GM13977 (cell line): Measurements from ENCODE around the gene TXK.

Experiments
- DNase-seq: peaks from one replicate; pipeline ENCODE4 v3.0.0; 2012; ENCODE audit warnings: low spot score
- in situ Hi-C: fragments of 300-500 bp; cut with MboI; formaldehyde crosslinking; loops from one replicate; pipeline ENCODE4 v1.12.0; 2022; ENCODE audit warnings: low sequenced_read_pairs, low pct_unique_long_range_greater_than_20kb, mixed read lengths, inconsistent platforms; ENCODE audit not compliant: unreplicated experiment
- TF ChIP-seq, protein P1 (sequence below): IDR thresholded peaks from 2 replicates; pipeline ENCODE4 v1.5.1; 2012; ENCODE audit warnings: mild to moderate bottlenecking, control low read depth; ENCODE audit not compliant: insufficient read depth; ENCODE audit errors: extremely low read depth, missing control alignments

TXK gene

DNA sequence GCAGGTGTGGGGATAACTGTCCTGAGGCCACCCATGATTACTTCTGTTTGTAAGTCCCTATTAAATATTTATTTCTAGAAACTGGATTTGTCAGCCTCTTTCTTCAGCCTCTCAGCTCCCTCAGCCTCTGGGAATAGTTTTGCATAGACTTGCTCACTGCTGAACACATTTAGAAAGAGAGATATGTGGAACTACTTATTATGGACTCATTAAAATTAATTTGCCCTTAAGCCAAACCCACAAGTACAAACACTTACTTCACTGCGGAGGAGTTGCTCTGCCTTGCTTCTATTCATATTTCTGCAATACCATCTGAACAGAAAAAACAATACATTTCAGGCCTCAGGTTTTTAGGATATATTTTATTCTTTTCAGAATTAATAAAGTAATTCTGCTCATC lies 22.4 kb upstream of the TXK start:
- in situ Hi-C loops: no loop called here
- TF ChIP-seq, protein P1, sequence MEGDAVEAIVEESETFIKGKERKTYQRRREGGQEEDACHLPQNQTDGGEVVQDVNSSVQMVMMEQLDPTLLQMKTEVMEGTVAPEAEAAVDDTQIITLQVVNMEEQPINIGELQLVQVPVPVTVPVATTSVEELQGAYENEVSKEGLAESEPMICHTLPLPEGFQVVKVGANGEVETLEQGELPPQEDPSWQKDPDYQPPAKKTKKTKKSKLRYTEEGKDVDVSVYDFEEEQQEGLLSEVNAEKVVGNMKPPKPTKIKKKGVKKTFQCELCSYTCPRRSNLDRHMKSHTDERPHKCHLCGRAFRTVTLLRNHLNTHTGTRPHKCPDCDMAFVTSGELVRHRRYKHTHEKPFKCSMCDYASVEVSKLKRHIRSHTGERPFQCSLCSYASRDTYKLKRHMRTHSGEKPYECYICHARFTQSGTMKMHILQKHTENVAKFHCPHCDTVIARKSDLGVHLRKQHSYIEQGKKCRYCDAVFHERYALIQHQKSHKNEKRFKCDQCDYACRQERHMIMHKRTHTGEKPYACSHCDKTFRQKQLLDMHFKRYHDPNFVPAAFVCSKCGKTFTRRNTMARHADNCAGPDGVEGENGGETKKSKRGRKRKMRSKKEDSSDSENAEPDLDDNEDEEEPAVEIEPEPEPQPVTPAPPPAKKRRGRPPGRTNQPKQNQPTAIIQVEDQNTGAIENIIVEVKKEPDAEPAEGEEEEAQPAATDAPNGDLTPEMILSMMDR: no peak
- no peak for DNase-seq

DNA sequence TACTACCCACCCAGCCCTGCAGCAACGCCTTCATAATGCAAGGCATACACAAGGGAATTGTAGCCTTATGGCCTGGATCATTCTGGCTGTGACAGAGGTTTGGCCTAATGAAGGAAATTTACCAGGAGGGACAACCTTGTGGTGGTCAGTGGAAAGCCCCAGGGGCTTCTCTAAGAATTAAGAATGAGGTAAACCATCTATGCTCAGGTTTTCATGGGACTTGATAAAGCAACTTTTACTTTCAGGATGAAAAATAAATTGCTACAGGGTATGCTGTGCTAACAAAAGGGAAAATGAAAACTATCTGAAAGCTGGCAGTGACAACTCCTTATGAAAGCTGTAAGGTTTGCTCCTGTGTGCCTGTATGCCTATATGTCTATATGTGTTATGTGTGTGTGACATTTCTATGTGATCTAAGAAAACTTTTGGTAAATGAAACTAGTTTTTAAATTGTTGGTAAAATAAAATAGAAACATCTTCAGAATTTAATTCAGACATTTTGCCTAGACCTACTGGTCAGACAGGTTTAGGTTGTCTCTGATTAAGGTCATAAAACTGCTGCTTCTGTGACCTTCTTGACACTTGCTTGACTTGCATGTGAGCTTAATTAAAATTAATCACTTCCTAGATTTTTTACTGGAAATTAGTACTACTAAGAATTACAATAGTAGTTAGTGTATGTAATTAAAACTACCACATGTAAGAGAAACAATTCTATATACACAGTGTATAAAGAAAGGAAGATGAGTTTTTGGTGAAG lies 19.9 kb upstream of the TXK start:
- peak; percentile 9 for DNase-seq
- TF ChIP-seq, protein P1: no peak
- in situ Hi-C loops: no loop called here

DNA sequence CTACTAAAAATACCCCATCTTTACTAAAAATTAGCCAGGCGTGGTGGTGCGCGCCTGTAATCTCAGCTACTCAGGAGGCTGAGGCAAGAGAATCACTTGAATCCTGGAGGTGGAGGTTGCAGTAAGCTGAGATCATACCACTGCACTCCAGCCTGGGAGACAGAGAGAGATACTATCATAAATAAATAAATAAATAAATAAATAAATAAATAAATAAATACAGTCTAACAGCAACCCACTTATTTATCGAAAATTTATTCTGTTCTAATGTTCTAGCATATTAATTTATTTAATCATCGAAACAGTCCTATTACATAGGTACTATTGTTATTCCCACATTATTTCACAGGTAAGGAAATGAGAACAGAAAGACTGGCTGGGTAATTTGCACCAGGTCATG lies 18.2 kb upstream of the TXK start:
- TF ChIP-seq, protein P1: no peak
- no peak for DNase-seq
- in situ Hi-C loops: no loop called here

DNA sequence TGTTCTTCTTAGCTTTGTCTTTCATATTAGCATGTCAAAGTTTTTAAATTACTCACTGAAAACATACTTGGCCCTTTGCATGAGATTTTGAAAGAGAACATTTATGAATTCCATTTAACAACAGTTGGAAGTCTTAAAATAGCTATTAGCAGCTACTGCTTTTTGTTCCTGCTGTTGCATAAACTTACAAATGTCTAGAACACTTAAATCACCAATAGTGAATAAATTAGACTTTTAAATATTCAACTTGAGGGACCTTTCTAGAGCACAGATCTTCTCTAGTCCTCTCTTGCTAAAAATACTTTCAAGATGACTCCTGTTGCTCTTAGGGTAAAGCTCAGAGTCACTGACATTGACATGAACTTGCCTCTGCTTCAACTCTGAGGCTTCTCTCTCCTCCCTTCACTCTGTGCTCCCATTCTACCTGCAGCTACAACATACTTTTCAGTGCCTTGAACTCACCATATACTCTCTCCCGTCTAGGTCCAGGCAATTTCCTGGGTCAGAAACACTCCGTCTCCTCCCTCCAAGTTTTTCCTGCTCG lies 15.8 kb upstream of the TXK start:
- in situ Hi-C loops: loop anchor here (10.0 to 25.0 kb wide), 2 partner anchors 125 to 387 kb away; no protein-coding TSS in a partner anchor
- TF ChIP-seq, protein P1: no peak
- DNase-seq: no peak

DNA sequence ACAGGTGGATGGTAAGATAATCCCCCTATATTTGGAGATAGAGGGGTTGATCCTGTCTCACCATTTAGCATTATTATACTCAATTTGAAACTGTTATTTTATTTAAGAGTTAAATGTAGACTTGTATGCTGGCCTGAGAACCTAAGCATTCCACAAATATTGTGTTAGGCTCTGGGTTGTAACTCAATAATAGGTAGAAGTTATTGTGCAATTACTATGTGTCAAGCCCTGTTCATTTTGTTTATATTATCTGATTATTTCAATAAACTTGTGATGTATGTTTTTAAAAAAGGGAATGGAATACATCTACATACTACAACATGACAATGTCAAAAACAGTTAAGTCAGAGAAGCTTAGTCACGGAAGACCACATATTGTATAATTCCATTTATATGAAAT lies 13.6 kb upstream of the TXK start:
- in situ Hi-C loops: loop anchor here (10.0 to 25.0 kb wide), 2 partner anchors 127 to 390 kb away; no protein-coding TSS in a partner anchor
- no peak for DNase-seq
- TF ChIP-seq, protein P1: no peak

DNA sequence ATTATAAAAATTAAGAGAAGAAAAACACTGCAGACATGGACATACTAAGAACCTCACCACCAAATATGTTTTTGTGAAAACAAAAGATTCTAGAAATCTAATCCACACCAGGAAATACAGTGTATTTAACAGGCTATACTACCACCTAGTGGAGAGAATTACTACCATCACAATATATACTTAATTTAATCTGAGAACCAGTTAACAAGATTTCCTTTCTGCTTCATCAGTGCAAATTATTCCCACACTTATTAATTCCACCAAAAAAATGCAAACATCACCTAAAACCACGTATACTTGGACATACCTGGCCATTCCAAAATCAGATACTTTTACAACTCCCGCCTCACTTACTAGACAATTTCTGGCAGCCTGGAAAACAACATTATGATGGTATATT lies 7.0 kb upstream of the TXK start:
- in situ Hi-C loops: loop anchor here (10.0 to 25.0 kb wide), 2 partner anchors 134 to 396 kb away; no protein-coding TSS in a partner anchor
- TF ChIP-seq, protein P1: peak; percentile 40
- DNase-seq: peak; percentile 37
